H9 (cell line): Measurements from ENCODE around the gene DNASE1L1. TPM values are rescaled to one million over a fixed set of nuclear protein-coding genes. Genes with fewer than 3 reads are reported as not detected.

Source experiments
- DNase-seq: peaks from one replicate; pipeline ENCODE4 v3.0.0-alpha.2; 2017
- H2AFZ ChIP-seq: one replicate; pipeline ENCODE4 v1.6.1; 2013; ENCODE audit warnings: mild to moderate bottlenecking, low read length, control low read depth, moderate library complexity
- H2AK5ac ChIP-seq: 2 replicates; pipeline ENCODE4 v1.6.1; 2013; ENCODE audit warnings: low read length, control low read depth, mixed read lengths; ENCODE audit not compliant: insufficient read length
- H2BK120ac ChIP-seq: one replicate; pipeline ENCODE4 v1.6.1; 2013; ENCODE audit warnings: low read depth, mild to moderate bottlenecking, low read length, control low read depth, inconsistent platforms; ENCODE audit not compliant: poor library complexity, severe bottlenecking
- H2BK12ac ChIP-seq: 2 replicates; pipeline ENCODE4 v1.6.1; 2013; ENCODE audit warnings: low read length, control low read depth, mixed read lengths, low read depth; ENCODE audit not compliant: insufficient read length
- H2BK15ac ChIP-seq: 2 replicates; pipeline ENCODE4 v1.6.1; 2013; ENCODE audit warnings: low read depth, low read length, control low read depth
- H2BK20ac ChIP-seq: one replicate; pipeline ENCODE4 v1.6.1; 2013; ENCODE audit warnings: low read depth, mild to moderate bottlenecking, low read length, control low read depth, inconsistent platforms; ENCODE audit not compliant: poor library complexity, severe bottlenecking
- H2BK5ac ChIP-seq: 2 replicates; pipeline ENCODE4 v1.6.1; 2013; ENCODE audit warnings: low read length, control low read depth, mixed read lengths; ENCODE audit not compliant: insufficient read length
- H3K14ac ChIP-seq: 2 replicates; pipeline ENCODE4 v1.6.1; 2013; ENCODE audit warnings: low read length, control low read depth; ENCODE audit not compliant: insufficient read depth
- H3K18ac ChIP-seq: 2 replicates; pipeline ENCODE4 v1.6.1; 2013; ENCODE audit warnings: low read depth, mild to moderate bottlenecking, mixed read lengths, low read length, control low read depth; ENCODE audit not compliant: insufficient read length
- H3K23ac ChIP-seq: 2 replicates; pipeline ENCODE4 v1.6.1; 2013; ENCODE audit warnings: low read length, control low read depth, mixed read lengths, low read depth; ENCODE audit not compliant: insufficient read length
- H3K23me2 ChIP-seq: 2 replicates; pipeline ENCODE4 v1.6.1; 2013; ENCODE audit warnings: low read depth, mild to moderate bottlenecking, mixed read lengths, low read length, control low read depth; ENCODE audit not compliant: insufficient read length, poor library complexity, severe bottlenecking
- H3K27ac ChIP-seq: 2 replicates; pipeline ENCODE4 v1.5.1; 2013; ENCODE audit warnings: low read length, control low read depth, mixed read lengths, low read depth; ENCODE audit not compliant: insufficient read length
- H3K27me3 ChIP-seq: 2 replicates; pipeline ENCODE4 v1.6.1; 2013; ENCODE audit warnings: low read length, control low read depth, inconsistent platforms; ENCODE audit not compliant: insufficient read depth
- H3K4ac ChIP-seq: 2 replicates; pipeline ENCODE4 v1.6.1; 2013; ENCODE audit warnings: low read depth, mild to moderate bottlenecking, control low read depth, inconsistent platforms, low read length, moderate library complexity
- H3K4me1 ChIP-seq: 2 replicates; pipeline ENCODE4 v1.6.1; 2013; ENCODE audit warnings: low read length, control low read depth, inconsistent platforms; ENCODE audit not compliant: insufficient read depth
- H3K4me2 ChIP-seq: 2 replicates; pipeline ENCODE4 v1.6.1; 2013; ENCODE audit warnings: low read length, control low read depth, mixed read lengths; ENCODE audit not compliant: insufficient read length, insufficient read depth
- H3K56ac ChIP-seq: 2 replicates; pipeline ENCODE4 v1.6.1; 2013; ENCODE audit warnings: low read depth, mild to moderate bottlenecking, mixed read lengths, low read length, control low read depth; ENCODE audit not compliant: insufficient read length
- H3K79me1 ChIP-seq: 2 replicates; pipeline ENCODE4 v1.6.1; 2013; ENCODE audit warnings: low read depth, mild to moderate bottlenecking, moderate library complexity, low read length, control low read depth, inconsistent platforms; ENCODE audit not compliant: insufficient read depth, poor library complexity, severe bottlenecking
- H3K79me2 ChIP-seq: 2 replicates; pipeline ENCODE4 v1.6.1; 2013; ENCODE audit warnings: low read length, control low read depth, inconsistent platforms; ENCODE audit not compliant: insufficient read depth
- H3K9ac ChIP-seq: 2 replicates; pipeline ENCODE4 v1.6.1; 2013; ENCODE audit warnings: low read length, control low read depth, mixed read lengths; ENCODE audit not compliant: insufficient read length; ENCODE audit errors: extremely low read depth
- H3K9me3 ChIP-seq: one replicate; pipeline ENCODE4 v1.6.1; 2013; ENCODE audit warnings: low read depth, low read length, inconsistent platforms; ENCODE audit not compliant: control insufficient read depth
- H3T11ph ChIP-seq: one replicate; pipeline ENCODE4 v1.6.1; 2013; ENCODE audit warnings: mild to moderate bottlenecking, low read length, control low read depth, inconsistent platforms
- H4K20me1 ChIP-seq: one replicate; pipeline ENCODE4 v1.6.1; 2013; ENCODE audit not compliant: control insufficient read depth, insufficient read length, insufficient read depth
- H4K5ac ChIP-seq: 2 replicates; pipeline ENCODE4 v1.6.1; 2013; ENCODE audit warnings: low read depth, mild to moderate bottlenecking, mixed read lengths, low read length, control low read depth; ENCODE audit not compliant: insufficient read length
- H4K8ac ChIP-seq: replicated peaks from 2 replicates; pipeline ENCODE4 v1.6.1; 2013; ENCODE audit warnings: low read length, control low read depth, mixed read lengths, low read depth; ENCODE audit not compliant: insufficient read length
- H4K91ac ChIP-seq: 2 replicates; pipeline ENCODE4 v1.6.1; 2013; ENCODE audit warnings: low read depth, mild to moderate bottlenecking, moderate library complexity, mixed read lengths, low read length, control low read depth; ENCODE audit not compliant: insufficient read length
- H3K27ac Mint-ChIP-seq, 3 experiments: 2 replicates in 2 of 3; 3 replicates in 1 of 3; pipeline ENCODE4 v1.8.0; 2020 to 2021; ENCODE audit warnings: mixed read lengths in 3 of 3, mild to moderate bottlenecking in 1 of 3, moderate library complexity in 1 of 3
- H3K27me3 Mint-ChIP-seq: 2 replicates; pipeline ENCODE4 v1.8.0; 2021; ENCODE audit warnings: low read depth, mild to moderate bottlenecking, moderate library complexity, mixed read lengths
- H3K36me3 Mint-ChIP-seq, 3 experiments: 2 replicates in 2 of 3; 3 replicates in 1 of 3; pipeline ENCODE4 v1.8.0; 2020 to 2021; ENCODE audit warnings: low read depth in 3 of 3, mixed read lengths in 3 of 3; ENCODE audit not compliant: insufficient read depth in 1 of 3
- H3K4me1 Mint-ChIP-seq, 2 experiments: 2 replicates each; pipeline ENCODE4 v1.8.0; 2020; ENCODE audit warnings: mixed read lengths in 2 of 2
- H3K4me3 Mint-ChIP-seq, 2 experiments: 2 replicates in 1 of 2; 3 replicates in 1 of 2; pipeline ENCODE4 v1.8.0; 2020 to 2021; ENCODE audit warnings: mild to moderate bottlenecking in 2 of 2, mixed read lengths in 2 of 2, moderate library complexity in 1 of 2
- H3K9me3 Mint-ChIP-seq, 2 experiments: 2 replicates in 1 of 2; 3 replicates in 1 of 2; pipeline ENCODE4 v1.8.0; 2020; ENCODE audit warnings: mild to moderate bottlenecking in 2 of 2, mixed read lengths in 2 of 2, moderate library complexity in 1 of 2
- CTCF ChIP-seq: fragments of 200-600 bp; sonication (generic); conservative IDR thresholded peaks from 3 replicates; pipeline ENCODE4 v1.8.0; 2021; ENCODE audit warnings: antibody characterized with exemption, mild to moderate bottlenecking
- WGBS: extraction: QIAGEN DNeasy Blood & Tissue Kit; methylation state at CpG from one replicate; pipeline ENCODE4 v1.1.7; 2013; ENCODE audit warnings: missing lambda C conversion rate, low lambda C conversion rate, mixed read lengths; ENCODE audit not compliant: insufficient read length; ENCODE audit errors: extremely low coverage; 5-methylcytosine and 5-hydroxymethylcytosine counted together
- total RNA-seq: library from RNA; stranded (reverse); gene quantifications from 2 replicates; pipeline ENCODE4 v1.2.1, GENCODE V29; 2021

Gene DNASE1L1
- total RNA-seq, 1 experiment from 2014 or later = 14.5 TPM

- Histone ChIP-seq H4K8ac (no peak overlapping the region), H3K14ac (no peak overlapping the region), H3K9ac (no peak overlapping the region), H2BK20ac (no peak overlapping the region), H3K27me3 (no peaks in the 10 kb centered on the region), H3K23me2 (no peaks in the 10 kb centered on the region), H3K18ac (no peak overlapping the region), H4K91ac (no peak overlapping the region), H3K4me1 (no peaks in the 10 kb centered on the region), H3K4ac (no peak overlapping the region), H2BK5ac (no peak overlapping the region), H3K79me2 (no peaks in the 10 kb centered on the region), H3K79me1 (no peaks in the 10 kb centered on the region), H2AK5ac (no peak overlapping the region), H2BK12ac (no peak overlapping the region), H2BK15ac (no peak overlapping the region), H3K9me3 (peaks cover 34% of the 10 kb centered on the region), H3K4me2 (no peak overlapping the region), H3K27ac (no peak overlapping the region), H4K5ac (no peak overlapping the region), H2AFZ (no peak overlapping the region), H2BK120ac (no peak overlapping the region), H3K56ac (no peak overlapping the region), H4K20me1 (no peaks in the 10 kb centered on the region), H3T11ph (no peak overlapping the region), H3K23ac (no peak overlapping the region)
- WGBS = no CpG with 5 or more reads among the region's 8 CpGs
- peaks cover 13 to 23% (median 16%) of the 10 kb centered on the region in 3 experiments for H3K36me3 Mint-ChIP-seq
- H3K4me3 Mint-ChIP-seq = no peak overlapping the region
- no peaks in the 10 kb centered on the region for H3K4me1 Mint-ChIP-seq
- no peak for TF ChIP-seq CTCF
- H3K9me3 Mint-ChIP-seq = peaks cover 58 to 65% of the 10 kb centered on the region in 2 experiments
- no peaks in the 10 kb centered on the region for H3K27me3 Mint-ChIP-seq
- DNase-seq = no peak
- no peak overlapping the region for H3K27ac Mint-ChIP-seq
Measured at GRCh38 chrX:154419189-154419588, 10.1 kb upstream of the DNASE1L1 start.
